Activated naive CD4-positive, alpha-beta T cell treated with anti-CD3 and anti-CD28 coated beads for 36 hours (primary cell): ENCODE data around the gene IRX2. TPM values are rescaled to one million over a fixed set of nuclear protein-coding genes. Genes with fewer than 3 reads are reported as not detected.
A peak's percentile ranks its signal among the peaks of the same experiment; 100 is the strongest.

Experiments used
- CTCF ChIA-PET: fragments of 350-600 bp; sonication (Branson Sonifier 250); formaldehyde crosslinking; loops from one replicate; lab custom pipeline; 2021; ENCODE audit warnings: antibody characterized with exemption; lab: Charles Lee
- DNase-seq: peaks from one replicate; pipeline ENCODE4 v3.0.0-alpha.2; 2020
- H3K27ac Mint-ChIP-seq: one replicate; pipeline ENCODE4 v1.8.0; 2021; ENCODE audit warnings: mild to moderate bottlenecking, mixed read lengths
- H3K27me3 Mint-ChIP-seq: one replicate; pipeline ENCODE4 v1.8.0; 2021; ENCODE audit warnings: low read depth, mixed read lengths
- H3K36me3 Mint-ChIP-seq: one replicate; pipeline ENCODE4 v1.8.0; 2021; ENCODE audit warnings: low read depth, mixed read lengths
- H3K4me1 Mint-ChIP-seq: one replicate; pipeline ENCODE4 v1.8.0; 2021; ENCODE audit warnings: low read depth, mixed read lengths
- H3K4me3 Mint-ChIP-seq: one replicate; pipeline ENCODE4 v1.8.0; 2021; ENCODE audit warnings: mild to moderate bottlenecking, moderate library complexity, mixed read lengths
- H3K9me3 Mint-ChIP-seq: one replicate; pipeline ENCODE4 v1.8.0; 2021; ENCODE audit warnings: mixed read lengths
- intact Hi-C: fragments of 100-400 bp; cut with micrococcal nuclease; formaldehyde crosslinking; loops from one replicate; pipeline ENCODE4 v1.15.1; 2023
- total RNA-seq, 2 experiments: library from RNA; stranded (reverse); gene quantifications; one replicate each; pipeline ENCODE4 v1.2.3, GENCODE V29; 2021

The IRX2 gene
- total RNA-seq, 2 experiments from 2014 or later = not detected

DNA sequence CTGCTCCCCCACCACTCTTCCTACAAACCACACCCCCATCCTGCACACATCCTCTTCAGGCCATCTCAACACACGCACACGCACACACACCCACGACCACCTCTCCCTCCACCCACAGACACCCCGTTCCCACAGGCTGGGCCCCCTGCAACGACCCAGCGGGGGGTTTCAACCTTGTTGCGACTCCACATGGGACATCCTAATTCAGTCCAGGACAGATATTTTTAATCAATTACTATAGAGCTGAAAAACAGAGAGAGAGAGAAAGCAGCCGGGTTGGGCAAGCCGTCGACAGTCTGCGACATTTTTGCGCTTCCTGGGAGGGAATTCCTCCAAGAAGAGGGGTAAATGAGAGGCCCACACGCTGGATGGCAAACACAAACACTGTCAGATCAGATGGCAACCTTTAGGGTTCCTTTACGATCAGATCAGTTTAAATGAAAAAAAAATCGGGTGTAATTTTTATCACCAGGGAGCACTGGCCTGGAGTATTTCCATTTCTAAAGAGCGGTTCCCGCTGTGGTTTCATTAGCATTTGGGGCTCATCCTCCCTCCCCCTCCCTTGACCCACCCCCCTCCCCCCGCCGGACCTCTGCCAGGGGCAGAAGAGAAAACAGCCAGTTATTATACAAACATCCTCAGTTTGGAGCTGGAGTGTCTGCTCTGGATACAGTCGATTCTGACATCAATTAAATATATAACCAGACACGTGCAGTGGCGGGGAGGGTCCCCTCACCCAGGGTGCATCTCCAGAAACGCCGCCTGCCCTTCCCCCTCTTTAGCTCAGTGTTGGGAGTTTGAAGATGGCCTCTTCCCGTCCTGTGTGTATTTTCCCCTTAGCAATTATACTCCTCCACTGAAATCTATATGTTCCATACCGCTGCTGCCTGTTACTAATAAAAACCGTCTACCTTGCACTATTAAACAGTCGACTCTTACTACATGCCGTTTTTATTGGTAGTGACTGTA, 2.3 kb upstream of the IRX2 start:
- Mint-ChIP-seq H3K9me3 (no peaks in the 10 kb centered on the region), H3K4me1 (peaks cover 31% of the 10 kb centered on the region), H3K4me3 (no peak overlapping the region), H3K27ac (no peak overlapping the region), H3K36me3 (peaks cover 4% of the 10 kb centered on the region), H3K27me3 (peaks cover 66% of the 10 kb centered on the region)
- intact Hi-C loops = loop anchor here (5.0 kb wide), 1 partner anchor 849 kb away; no protein-coding TSS in a partner anchor
- CTCF ChIA-PET = interaction anchor here (0.6 to 1.2 kb wide), 2 partner anchors 9 to 499 kb away, joined by 3 read pairs; no protein-coding TSS in a partner anchor
- DNase-seq = no peak

DNA sequence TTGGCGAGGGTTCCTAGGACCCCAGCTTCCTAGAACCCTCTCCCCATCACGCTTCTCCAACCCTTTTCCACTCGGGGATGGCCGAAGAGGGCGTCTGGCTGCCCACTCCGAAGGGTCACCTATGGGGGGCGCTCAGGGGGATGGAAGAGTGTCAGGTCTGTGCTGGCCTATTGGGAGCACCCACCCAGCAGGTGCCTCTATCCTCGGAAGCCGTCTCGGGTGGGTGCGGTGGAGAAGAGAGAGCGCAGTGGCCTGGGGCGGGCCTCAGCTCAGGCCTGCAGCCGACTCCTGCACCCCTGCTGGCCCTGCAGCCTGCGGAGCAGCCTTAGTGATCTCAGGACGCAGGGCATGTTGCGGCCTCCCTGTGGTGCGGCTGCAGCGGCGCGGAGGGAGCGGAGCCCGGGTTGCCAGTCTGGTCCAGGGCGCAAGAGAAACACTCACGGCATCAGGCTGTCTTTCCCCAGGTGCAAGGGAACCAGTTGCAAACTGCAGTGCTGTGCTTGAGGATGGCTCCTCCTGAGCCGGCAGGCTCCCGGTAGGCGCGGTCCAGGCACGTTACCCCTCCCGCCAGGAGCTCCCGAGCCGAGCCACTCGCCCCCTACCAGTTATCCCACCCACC, 1.5 kb upstream of the IRX2 start:
- Mint-ChIP-seq H3K36me3 (peaks cover 4% of the 10 kb centered on the region), H3K9me3 (no peaks in the 10 kb centered on the region), H3K27me3 (peaks cover 60% of the 10 kb centered on the region), H3K27ac (no peak overlapping the region), H3K4me1 (peaks cover 31% of the 10 kb centered on the region), H3K4me3 (no peak overlapping the region)
- CTCF ChIA-PET = no interaction called here
- intact Hi-C loops = loop anchor here (5.0 kb wide), 1 partner anchor 849 kb away; no protein-coding TSS in a partner anchor
- no peak for DNase-seq

DNA sequence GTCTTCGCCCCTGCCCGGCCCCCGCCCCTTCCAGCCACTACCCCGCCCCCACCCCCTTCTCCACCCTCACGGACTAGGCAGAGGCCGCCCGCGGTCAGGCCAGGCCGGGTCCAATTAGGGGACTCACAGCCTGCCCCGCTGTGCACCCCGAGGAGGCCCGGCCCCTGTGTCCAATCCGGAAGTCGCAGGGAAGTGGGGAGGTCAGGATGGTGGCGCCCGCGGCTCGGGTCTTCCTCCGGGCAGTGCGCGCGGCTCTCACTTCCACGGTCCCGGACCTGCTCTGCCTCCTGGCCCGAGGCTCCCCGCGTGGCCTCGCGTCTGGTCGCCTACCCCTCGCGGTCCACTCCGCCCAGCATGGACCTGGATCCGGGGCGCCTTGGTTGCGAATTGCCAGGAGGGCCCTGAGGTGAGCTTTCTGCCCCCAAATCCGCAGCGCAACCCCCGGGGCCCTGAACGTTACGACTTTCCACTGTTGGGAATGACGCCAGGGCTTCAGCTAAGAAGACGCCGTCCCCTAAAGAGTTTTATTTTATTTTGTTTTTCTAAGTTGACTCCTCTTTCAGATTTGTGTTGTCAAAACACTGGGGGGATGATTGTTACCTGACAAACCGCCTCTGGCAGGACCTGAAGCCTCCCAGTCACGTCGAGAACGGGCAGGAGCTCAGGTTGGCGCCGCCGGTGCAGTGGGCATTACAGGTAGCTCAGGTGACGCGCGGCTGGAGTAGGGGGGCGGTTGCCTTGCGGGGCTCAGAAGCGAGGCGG, 763 bp upstream of the IRX2 start:
- no peak overlapping the region for H3K4me3 Mint-ChIP-seq
- peaks cover 4% of the 10 kb centered on the region for H3K36me3 Mint-ChIP-seq
- CTCF ChIA-PET = no interaction called here
- no peak for DNase-seq
- H3K4me1 Mint-ChIP-seq = peaks cover 31% of the 10 kb centered on the region
- no peak overlapping the region for H3K27ac Mint-ChIP-seq
- H3K27me3 Mint-ChIP-seq = peaks cover 60% of the 10 kb centered on the region
- intact Hi-C loops = loop anchor here (5.0 kb wide), 1 partner anchor 850 kb away; no protein-coding TSS in a partner anchor
- no peaks in the 10 kb centered on the region for H3K9me3 Mint-ChIP-seq

DNA sequence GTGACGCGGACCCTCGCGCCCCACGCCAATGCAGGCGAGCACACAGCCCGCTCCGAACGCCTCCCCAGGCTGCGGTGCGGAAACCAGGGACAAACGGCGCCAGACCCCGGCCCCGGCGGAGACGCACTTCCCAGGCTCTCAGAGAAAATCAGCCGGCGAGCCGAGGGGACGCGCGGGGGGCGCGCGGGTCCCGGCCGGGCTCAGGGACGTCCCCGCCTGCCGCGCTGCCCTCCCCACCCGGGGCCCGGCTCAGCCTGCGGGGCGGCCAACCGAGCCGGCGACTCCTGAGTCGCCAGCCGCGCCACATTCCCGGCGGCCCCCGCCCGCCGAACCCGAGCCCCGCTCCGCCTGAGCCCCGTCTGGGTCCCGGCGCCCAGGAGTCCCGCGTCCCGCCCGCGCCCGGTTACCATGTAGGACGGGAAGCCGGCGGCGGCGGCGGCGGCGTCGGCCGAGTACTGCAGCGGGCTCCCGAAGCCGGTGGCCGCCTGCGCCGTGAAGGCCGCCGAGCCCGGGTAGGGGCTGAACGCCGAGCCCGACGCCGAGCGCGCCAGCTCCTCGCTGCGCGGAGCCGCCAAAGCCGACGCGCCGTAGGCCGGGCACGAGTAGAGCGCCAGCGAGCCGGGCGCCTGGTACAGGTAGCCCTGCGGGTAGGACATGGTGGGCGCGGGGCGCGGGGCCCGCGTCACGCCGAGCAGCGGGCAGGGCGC, 566 bp downstream of the IRX2 start:
- intact Hi-C loops = loop anchor here (5.0 kb wide), 1 partner anchor 851 kb away; no protein-coding TSS in a partner anchor
- peaks cover 23% of the 10 kb centered on the region for H3K4me1 Mint-ChIP-seq
- no peak for DNase-seq
- peaks cover 57% of the 10 kb centered on the region for H3K27me3 Mint-ChIP-seq
- no peak overlapping the region for H3K27ac Mint-ChIP-seq
- H3K36me3 Mint-ChIP-seq = peaks cover 4% of the 10 kb centered on the region
- no peak overlapping the region for H3K4me3 Mint-ChIP-seq
- CTCF ChIA-PET = no interaction called here
- H3K9me3 Mint-ChIP-seq = no peaks in the 10 kb centered on the region

DNA sequence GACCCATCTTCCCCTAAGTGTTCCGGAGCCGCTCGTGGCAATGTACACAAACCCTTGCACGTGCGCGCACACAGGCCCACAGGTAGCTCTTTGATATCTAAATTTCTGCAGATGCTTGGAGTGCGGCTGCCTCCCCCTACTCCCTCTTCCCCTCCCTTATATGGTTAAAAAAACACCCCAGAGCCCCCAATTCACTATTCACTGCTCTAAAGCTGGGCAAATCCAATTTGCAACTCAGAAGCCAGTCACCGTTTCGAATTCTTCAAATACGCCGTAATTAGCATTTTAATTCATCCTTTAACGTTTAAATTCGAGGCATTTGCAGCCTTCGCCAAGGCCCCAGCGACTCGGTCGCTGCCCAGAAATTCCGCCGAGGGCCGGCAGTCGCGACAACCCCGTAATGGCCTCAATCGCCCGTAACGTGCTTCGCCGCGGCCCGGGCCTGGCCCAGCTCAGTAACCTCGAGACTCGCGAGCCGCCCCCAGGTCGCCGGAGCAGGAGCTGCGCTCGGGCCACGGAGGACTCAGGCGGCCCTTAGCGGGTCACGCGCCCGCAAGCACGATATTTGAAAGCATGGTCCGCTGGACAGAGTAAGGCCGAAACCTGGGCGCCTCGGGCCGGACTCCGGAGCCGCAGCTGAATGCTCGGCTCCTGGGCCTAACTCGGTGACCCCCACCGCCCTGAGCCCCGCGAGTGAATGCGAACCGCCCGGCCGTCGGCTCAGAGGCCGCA, 1.3 kb downstream of the IRX2 start:
- intact Hi-C loops = loop anchor here (5.0 kb wide), 1 partner anchor 852 kb away; no protein-coding TSS in a partner anchor
- Mint-ChIP-seq H3K9me3 (no peaks in the 10 kb centered on the region), H3K27ac (peak overlapping the region; percentile 39), H3K4me3 (peak overlapping the region; percentile 14), H3K4me1 (peaks cover 18% of the 10 kb centered on the region), H3K27me3 (peaks cover 56% of the 10 kb centered on the region), H3K36me3 (peaks cover 4% of the 10 kb centered on the region)
- CTCF ChIA-PET = no interaction called here
- DNase-seq = no peak

DNA sequence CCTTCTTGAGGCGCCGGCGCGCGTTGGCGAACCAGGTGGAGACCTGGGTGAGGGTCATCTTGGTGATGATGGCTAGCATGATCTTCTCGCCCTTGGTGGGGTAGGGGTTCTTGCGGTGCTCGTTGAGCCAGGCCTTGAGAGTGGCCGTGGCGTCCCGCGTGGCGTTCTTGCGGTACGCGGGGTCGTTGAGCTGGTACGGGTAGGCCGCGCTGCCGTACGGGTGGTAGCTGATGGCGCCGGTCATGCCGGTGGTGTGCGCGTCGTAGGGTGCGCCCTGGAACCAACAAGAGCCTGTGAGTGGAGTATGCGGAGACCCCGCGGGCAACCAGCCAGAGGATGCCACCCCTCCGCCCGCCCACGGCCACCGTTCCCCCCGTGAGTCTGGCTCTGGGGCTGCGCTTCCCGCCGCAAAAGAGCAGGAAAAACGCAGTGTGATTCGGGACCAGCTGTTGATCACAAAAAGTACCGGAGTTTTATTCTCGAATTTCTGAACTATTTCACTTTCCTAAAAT, 1.9 kb downstream of the IRX2 start:
- peaks cover 4% of the 10 kb centered on the region for H3K36me3 Mint-ChIP-seq
- H3K27ac Mint-ChIP-seq = no peak overlapping the region
- CTCF ChIA-PET = no interaction called here
- intact Hi-C loops = loop anchor here (5.0 kb wide), 2 partner anchors 853 to 867 kb away; partner anchors contain the start of gene IRX4
- DNase-seq = no peak
- peaks cover 59% of the 10 kb centered on the region for H3K27me3 Mint-ChIP-seq
- H3K9me3 Mint-ChIP-seq = no peaks in the 10 kb centered on the region
- H3K4me3 Mint-ChIP-seq = no peak overlapping the region
- peaks cover 16% of the 10 kb centered on the region for H3K4me1 Mint-ChIP-seq

DNA sequence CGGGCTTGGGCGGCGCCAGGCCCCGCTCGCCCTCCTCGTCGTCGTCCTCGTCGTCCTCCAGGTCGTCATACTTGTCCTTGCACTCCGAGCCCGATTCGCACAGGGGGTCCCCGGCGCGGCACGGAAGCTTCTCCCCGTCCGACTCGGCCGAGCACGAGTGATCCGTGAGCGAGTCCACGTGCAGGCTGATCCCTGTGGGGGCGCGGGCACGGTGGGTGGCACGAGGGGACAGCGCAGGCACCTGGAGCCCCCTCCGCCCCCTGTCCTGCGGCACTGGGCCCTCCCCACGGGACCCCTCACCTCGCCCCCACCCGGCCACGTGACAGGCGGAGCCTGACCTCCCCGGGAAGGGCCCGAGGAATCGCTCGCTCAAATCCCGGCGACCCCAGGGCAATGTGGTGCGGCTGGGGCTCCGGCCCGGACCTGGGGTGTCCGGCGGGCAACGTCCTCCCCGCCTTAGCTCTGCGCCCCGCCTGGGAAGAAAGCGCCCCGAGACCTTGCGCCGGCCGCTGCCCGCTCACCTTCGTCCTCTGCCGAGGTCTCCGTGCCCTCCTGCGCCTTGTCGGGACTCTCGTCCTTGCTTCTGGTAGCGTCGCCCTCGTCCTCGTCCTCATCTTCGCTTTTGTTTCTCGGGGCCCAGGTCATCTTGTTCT, 2.5 kb downstream of the IRX2 start:
- intact Hi-C loops = loop anchor here (5.0 kb wide), 1 partner anchor 867 kb away; the partner anchor contains the start of gene IRX4
- H3K27ac Mint-ChIP-seq = no peak overlapping the region
- H3K4me1 Mint-ChIP-seq = peaks cover 11% of the 10 kb centered on the region

DNA sequence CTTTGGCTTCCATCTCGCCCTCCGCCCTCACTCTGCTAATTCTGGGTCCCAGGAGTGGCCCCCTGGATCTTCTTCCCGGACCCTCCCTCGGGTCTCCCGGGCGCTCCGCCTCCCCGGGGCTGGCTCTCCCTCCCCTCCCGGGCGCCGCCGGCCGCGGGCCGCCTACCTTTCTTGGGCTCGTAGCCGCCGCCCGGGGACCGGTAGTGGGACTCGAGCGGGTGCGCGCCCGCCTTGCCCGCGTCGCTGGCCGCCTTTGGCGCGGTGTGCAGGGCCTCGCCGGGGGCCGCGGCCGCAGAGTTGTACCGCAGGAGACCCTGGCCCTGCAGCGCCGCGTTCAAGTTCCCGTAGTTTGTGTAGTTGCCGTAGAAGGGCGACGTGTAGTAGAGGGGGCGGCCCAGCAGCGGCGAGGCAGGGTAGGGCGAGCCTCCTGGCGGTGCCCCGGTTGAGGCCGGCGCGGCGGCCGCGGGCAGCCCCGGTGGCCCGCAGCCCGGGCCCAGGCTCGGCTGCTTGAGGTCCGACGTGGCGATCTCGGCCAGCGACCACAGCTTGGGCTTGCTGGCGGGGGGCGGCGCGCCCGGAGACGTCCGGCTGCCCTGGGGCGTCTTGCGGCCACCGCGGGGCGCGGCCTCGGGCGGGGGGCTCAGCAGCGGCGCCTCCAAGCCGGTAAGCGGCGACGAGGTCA, 3.2 kb downstream of the IRX2 start:
- peaks cover 2% of the 10 kb centered on the region for H3K36me3 Mint-ChIP-seq

More for the DNA sequence above, 2.5 kb downstream of the IRX2 start:
- no peaks in the 10 kb centered on the region for H3K9me3 Mint-ChIP-seq
- H3K36me3 Mint-ChIP-seq = peaks cover 2% of the 10 kb centered on the region
- CTCF ChIA-PET = no interaction called here
- no peak for DNase-seq
- H3K27me3 Mint-ChIP-seq = peaks cover 59% of the 10 kb centered on the region
- H3K4me3 Mint-ChIP-seq = no peak overlapping the region

DNA sequence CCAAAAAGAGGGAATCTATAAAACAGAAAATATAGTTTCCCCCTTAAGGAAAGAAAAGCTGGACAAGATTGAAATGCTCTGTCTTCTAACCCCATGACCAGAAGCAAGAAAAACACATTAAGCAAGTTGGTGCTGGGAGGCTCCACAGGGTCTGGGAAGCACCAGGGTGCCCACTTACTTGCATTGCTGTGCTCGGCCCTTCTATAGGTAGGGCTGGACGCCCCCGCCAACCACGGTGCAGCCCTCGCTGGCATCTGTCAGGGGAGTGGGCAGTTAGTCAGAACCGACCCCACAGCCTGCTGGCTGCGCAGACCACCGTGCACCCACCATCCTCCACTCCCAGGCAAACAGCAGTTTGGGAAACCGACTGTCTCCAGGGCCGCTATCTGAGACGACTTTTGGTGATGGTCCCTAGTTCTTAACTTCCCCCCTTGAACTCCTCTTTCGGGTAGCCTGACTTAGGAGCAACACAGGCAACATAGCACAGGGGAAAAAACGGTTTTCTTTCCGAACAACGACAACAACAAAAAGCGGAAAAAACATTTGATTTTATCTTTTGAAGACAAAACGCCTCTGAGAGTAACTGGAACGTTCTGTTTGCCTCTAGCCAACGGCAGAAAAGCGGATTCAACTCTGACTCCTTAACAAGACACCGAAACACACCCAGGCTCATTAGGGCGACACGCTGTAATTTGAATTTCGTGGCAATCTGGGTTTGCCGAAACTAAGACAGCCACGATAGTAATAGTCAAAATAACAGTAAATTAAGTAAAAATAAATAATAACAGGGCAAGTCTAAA, 3.9 kb downstream of the IRX2 start:
- Mint-ChIP-seq H3K27ac (no peak overlapping the region), H3K27me3 (peaks cover 58% of the 10 kb centered on the region), H3K36me3 (peaks cover 2% of the 10 kb centered on the region), H3K9me3 (no peaks in the 10 kb centered on the region), H3K4me3 (no peak overlapping the region), H3K4me1 (peaks cover 7% of the 10 kb centered on the region)
- intact Hi-C loops = loop anchor here (5.0 kb wide), 1 partner anchor 865 kb away; the partner anchor contains the start of gene IRX4
- CTCF ChIA-PET = no interaction called here
- no peak for DNase-seq

More for the DNA sequence above, 3.2 kb downstream of the IRX2 start:
- no peak overlapping the region for H3K4me3 Mint-ChIP-seq
- H3K4me1 Mint-ChIP-seq = peaks cover 8% of the 10 kb centered on the region
- CTCF ChIA-PET = no interaction called here
- peaks cover 59% of the 10 kb centered on the region for H3K27me3 Mint-ChIP-seq
- no peaks in the 10 kb centered on the region for H3K9me3 Mint-ChIP-seq
- DNase-seq = no peak
- no peak overlapping the region for H3K27ac Mint-ChIP-seq
- intact Hi-C loops = loop anchor here (5.0 kb wide), 1 partner anchor 866 kb away; the partner anchor contains the start of gene IRX4
